Stromal cell of bone marrow (primary cell): ENCODE data around the gene GPR158.

ENCODE experiments used
- DNase-seq: peaks from one replicate; pipeline ENCODE4 v3.0.0-alpha.2; 2012; ENCODE audit warnings: low read depth

The GPR158 gene

DNA sequence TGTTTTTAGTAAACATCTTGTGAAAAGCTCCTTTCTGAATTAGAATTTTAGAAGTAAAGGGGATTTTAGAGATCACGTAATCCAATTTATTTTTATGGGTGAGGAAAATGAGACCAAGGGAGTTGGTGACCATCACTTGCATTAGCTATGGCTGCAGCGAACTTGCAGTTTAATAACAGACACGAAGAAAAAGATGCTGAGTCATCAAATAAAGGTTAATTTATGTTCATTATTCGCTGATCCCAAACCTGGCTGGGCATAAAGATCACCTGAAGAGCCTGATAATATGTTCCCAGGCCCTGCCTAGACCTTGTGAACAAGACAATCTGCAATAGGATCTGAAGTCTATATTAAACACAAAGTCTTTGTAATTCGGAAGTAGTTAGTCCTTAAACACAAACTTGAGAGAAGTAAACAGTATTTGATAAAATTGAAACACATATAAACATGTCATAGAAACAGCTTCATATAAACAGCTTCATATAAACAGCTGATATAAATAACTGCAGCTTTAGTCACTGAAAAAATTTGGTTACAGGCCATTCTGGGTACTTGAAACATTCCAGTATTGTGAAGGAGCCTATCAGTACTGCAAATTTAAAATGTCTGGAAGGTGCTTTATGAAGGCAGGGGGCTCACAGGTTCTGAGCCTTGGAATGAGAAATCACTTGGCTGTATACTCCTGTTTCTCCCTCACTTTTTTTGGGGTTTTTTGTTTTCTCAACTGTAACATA, 16.5 kb downstream of the GPR158 start:
- DNase-seq: no peak

DNA sequence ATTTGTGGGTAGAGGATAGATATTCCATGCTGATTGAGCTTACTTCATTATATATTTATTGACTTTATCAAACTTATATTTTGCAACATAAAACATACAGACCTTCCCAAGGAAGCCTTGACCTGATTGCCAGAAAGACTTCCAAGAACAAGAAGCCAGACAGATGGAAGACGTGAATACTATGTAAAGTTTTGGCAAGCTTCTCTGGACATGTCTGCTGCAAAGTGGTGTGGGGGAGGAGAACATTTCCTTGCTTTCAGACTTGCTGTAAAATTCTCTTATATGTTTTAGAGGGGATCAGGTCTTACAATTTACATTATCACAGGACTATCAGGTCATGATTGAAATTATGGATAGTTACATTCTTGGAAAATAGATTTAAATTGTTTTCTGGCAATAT, 23.4 kb downstream of the GPR158 start:
- DNase-seq: no peak

DNA sequence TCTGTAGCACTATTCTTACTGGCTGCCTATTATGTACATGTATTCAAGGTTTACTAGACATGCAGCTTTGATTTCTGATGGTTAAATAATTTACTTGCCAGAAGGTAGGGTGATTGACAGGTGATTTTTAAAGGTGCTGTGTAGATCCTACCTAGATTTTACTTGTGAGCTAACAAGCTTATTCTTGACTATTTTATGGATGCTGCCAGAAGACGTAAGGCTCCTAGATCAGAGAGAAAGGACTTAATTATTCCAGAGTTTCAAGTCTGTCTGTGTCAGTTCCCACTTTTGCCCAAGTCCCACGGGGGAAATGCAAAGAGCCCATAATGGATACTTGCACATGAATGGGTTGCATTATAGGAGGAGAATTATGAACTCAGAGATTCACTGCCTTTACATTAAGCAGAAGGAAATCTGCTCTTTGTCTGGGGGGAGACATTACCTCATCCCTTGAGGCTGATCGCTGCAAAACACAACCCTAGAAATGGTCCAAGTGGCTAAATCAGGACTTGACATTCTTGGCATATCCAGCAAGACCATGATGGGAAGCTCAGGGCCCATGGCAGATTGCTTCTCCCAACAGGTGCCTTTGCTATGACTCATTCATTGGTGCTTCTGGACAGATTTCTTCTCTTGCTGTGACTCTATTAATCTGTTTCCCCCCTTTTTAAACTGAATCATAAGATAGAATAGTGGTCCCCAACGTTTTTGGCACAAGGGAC, 32.1 kb downstream of the GPR158 start:
- no peak for DNase-seq

DNA sequence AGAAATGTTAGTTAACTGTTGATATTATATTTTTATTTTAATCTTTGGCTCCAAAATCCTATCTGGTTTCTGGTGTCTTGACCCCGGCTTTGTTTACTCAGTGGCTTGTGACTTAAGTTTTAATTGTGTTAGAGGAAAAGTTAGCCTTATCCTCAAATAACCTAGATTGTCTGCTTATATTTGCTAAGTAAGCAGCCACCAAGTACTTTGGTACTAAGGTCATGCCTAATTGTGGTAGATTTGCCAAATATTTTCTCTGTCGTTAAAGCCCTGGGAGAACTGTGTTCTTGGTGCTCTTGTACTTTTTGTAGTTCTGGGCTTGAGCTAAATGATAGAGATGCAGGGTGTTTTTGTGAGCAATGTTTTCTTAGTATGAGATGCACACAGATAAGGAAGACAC, 34.8 kb downstream of the GPR158 start:
- DNase-seq: no peak

DNA sequence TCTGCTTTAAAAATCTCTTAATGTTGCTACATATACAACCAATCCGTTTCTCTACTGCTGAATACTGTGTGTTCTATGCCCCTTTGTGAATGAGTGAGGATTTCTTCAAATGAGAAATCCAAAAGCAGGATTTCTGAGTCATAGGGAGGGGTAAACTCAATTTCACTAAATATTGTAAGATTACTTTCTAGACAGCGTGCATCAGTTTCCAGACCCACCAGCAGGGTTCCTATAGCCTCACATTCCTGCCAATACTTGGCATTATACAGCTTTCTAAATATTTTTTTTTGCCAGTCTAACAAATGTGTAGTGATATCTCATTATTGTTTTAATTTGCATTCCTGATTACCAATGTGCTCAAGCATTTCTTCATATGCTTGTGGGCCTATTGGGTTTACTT, 35.5 kb downstream of the GPR158 start:
- no peak for DNase-seq

DNA sequence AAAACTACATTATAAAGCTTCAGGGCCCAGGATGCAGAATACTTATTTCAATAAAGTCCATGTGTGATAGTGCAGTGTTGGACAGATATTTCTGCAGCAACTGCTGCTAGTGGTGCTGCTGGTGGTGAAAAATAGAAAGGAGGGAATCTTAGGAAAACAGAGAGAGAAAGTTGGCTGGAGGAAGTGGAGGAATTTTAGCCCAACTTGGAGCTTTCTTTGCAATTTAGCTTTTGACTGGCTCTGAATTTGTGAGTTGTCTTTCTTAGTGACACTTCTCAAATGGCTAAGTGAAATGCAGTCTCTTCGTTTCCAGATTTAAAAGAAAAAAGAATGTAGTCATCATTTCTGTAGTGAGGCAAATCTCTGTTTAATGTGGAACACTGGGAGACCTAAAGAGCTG, 45.4 kb downstream of the GPR158 start:
- no peak for DNase-seq

DNA sequence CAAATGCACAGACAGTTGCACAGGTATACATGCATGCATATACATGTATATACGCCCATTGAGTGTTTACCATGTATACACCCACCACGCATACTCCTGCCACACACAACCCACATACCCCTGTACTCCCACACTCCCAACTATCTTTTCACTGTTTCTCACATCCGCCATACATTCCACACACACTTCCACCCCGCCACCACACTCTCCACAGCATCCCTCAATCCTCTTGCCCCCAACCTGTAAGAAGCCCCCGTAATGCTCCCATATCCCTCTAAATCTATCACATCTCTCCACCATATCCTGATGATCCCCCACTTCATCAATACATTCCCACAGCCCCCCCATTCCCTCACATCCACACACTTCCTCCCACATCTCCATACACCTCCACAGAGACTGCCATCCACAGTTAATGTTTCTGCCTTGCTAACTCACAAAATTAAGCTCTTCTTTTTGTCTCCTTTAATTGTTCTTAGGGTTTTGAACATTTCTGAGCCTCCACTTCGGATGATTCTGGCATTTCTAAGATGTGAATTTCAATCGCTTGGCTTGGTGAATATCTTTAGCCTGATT, 47.4 kb downstream of the GPR158 start:
- DNase-seq: no peak

DNA sequence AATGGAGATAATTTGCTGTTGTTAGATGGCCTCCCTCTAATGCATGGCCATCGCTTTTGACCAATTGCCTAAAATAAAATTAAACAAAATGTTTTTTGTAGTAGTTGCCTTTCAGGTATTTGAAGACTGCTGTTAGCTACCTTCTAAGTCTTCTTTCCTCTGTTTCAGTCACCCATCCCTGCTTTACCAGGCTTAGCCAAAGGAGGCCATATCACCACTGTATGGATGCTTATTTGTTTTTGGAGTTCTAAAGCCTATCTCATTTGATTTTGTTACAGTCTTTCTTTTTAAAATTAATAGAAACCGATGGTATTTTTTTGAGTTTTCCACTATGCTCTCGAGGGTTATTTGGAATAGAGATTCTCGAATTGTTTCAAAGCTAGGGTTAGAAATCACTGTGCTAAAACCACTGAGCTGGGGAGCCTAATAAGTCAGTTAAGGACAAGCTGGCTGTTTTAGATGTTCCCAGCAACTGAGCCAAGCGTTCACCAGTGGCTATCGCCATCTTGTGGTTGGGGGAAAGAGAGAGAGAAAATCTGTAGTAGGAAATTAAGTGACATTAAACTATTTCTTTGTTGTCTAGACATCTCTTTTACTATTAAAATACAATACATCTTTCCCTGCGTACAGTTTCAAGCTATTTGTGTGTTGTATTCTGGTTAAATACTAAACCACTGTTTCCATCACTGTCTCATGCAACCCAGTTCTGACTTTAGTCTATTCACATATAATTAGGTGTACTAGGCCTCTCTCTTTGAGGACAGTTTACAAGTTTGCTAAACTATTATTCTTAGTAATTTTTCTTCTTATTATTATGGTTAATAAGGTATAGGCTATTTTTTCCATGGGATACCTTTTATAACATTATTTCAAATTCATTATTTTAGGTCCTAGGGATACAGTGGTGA, 52.2 kb downstream of the GPR158 start:
- DNase-seq: peak; percentile 48

DNA sequence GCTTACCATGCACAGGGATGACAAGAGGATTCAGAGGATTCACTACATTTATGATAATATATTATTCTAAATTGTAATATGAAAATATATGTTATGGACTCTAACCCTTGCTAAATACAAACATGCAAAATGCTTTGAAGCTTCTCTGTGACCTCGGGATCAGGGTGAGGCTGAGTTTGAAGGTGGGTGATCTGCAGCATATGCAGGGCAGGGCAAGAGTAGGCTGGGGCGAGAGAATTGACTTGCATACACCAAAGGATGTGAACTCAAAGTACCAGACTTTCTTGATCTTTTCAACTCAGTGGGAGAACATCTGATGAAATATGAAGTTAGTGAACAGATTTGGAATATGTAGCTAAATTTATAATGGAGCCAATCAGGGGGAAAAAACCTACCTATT, 57.0 kb downstream of the GPR158 start:
- DNase-seq: no peak

DNA sequence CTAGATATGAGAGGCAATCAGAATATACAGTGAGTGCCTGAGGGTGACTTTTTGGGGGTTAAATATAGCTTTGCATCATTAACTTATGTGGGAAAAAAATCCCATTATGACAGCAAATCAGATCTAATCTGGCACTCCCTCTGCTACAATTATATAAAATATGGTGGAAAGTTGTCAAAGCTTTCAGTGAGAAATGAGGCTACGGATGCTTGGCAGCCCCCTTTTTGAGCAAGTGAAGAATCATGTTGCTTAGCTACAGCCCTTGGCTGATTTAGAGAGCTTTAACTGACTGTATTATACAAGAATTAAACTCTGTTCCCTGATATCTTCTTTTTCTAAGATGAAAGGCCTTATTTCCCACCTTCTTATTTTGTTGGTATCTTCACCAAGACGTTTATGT, 57.4 kb downstream of the GPR158 start:
- DNase-seq: no peak

DNA sequence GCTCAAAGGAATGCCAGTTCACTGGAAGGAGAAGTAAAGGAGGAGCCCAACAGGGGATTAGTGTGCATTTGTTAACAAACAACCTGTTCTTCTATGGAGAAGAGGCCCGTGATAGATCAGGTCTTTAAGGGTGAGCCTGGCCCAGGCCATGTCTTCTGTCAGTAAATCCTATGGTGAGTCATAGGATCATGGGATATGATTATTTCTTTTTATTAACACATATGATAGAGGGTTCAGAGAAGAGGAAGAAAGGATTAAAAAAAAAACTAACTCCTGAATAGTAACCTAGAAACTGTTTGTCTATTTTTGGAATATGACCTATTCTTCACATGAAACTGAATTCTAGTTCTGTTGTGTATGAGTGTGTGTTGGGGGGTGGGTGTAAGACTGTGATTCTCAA, 70.4 kb downstream of the GPR158 start:
- no peak for DNase-seq

DNA sequence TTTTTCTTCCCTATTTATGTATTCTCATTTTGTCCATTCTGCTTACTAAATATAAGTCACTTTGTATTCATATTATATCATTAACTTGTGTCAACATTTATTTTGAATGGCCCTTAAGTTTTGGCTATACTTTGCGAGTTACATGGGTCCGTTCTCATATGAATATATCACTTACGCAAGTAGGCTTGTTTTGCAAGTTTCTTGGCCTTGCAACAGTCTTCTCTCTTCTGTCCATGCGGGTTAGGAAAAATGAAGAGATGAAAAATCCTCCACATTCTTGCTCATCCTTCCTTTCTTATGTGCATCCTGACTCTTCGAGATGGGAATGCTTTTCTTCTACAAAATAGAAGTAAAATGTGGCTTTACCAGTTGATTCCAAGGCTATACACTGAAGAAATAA, 82.8 kb downstream of the GPR158 start:
- DNase-seq: no peak

DNA sequence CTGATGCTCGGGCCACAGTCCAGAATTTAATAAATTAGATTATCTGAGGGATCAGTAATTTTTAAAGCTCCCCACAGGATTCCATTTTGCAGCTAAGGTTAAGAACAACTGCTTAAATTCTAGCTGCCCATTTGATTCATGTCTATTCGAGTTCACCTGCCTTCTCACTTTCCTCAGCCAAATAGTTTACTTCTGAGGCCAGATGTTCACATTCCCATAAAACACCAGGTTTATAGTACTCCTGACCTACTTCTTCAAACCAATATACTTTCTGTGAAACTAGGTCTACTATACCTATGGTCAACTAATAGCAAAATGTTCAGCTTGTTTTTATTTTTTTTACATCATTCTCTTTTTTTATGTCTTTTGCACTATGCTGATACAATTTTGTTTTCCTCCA, 86.3 kb downstream of the GPR158 start:
- DNase-seq: no peak

DNA sequence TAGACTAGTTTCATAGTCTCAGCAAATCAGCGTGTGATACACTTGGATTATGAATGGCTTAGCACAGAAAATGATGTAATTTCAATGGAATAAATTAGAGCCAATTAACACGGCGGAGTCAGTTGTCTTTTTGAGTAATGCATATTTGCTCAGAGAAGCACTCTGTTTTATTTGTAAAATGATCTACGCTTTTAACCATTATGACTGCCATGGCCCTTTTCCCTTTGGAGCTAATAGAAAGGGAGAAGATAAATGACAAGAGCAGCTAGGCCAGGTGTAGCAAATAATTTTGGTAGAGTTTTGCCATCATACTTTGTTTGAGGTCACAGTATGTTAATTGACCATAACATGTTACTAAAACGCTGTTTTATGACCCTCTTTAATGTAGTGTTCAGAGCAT, 86.8 kb downstream of the GPR158 start:
- DNase-seq: no peak

DNA sequence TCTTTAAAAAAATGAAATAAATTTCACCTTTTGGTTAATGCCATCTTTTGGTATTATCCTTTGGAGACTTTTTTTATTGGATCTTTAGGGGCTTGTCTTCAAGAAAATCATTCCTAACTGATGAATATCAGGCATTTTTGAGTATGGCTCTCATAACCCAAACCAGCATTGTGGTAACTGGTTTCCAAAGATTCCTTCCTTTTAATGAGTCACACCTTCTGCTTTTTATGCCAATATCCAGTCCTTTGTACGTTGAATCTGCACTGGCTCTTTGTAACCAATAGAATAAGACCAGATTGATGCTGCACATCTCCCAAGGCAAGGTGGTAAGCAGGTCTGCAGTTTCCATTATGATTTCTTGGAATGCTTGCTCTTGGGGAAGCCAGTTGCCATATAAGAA, 89.1 kb downstream of the GPR158 start:
- DNase-seq: no peak

DNA sequence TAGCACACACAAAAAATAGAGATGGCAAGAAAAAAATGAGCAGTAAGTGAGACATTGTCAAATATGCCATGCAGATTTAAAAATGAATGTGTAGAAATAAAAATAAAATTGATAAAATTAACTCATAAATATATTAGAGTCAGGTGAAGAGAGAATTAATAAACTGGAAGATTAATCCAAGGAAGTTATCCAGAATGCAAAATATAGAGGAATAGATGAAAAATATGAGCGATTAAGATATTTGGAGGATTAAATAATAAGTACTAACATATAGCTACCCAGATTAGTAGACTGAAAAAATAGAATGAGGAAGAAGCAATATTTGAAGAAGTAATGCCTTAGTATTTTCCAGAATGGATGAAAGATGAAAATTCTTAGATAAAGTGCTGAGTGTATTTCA, 103.4 kb downstream of the GPR158 start:
- DNase-seq: no peak

DNA sequence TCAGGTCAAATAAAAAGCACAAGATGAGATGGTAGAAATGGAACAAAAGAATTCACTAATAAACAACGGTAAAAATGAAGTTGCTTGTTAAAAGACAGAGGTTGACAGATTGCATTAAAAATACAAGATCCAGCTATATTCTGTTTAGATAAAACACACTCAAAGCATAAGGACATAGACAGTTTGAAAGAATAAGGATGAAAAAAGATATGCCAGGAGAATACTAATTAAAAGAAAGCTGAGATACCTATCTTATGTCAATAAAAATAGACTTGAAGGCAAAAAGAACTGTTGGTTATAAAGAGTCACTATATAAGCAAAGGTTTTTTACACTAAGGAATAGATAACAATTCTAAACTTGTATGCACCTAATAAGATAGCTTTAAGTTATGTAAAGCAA, 105.3 kb downstream of the GPR158 start:
- DNase-seq: no peak

DNA sequence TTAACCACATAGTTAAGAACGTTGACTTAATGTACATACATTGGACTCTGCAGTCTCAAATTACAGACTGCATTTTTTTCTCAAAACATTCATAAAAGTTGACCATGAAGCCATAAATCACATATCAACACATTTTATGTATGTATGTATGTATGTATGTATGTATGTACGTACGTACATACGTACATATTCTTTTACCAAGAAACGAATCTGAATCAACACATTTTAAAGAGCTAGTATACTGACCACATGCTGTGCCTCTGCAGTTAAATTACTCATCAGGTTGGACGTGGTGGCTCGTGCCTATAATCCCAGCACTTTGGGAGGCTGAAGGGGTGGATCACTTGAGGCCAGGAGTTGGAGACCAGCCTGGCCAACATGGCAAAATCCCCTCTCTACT, 105.8 kb downstream of the GPR158 start:
- no peak for DNase-seq

DNA sequence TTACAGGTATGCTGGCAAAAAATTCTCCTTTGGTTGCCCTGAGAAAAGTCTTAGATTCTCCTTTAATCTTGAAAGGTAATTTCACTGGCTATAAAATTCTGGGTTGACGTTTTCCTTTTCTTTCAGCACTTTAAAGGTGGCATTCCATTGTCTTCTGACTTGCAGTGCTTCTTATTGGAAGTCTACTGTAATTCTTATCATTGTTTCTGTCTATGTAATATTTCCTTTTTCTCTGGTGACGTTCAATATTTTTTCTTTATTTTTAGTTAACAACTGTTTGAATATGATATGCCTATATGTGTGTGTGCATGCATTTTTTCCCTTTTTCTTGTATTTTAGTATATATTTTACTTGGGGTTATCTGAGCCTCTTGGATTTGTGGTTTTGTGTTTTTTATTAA, 111.0 kb downstream of the GPR158 start:
- no peak for DNase-seq

DNA sequence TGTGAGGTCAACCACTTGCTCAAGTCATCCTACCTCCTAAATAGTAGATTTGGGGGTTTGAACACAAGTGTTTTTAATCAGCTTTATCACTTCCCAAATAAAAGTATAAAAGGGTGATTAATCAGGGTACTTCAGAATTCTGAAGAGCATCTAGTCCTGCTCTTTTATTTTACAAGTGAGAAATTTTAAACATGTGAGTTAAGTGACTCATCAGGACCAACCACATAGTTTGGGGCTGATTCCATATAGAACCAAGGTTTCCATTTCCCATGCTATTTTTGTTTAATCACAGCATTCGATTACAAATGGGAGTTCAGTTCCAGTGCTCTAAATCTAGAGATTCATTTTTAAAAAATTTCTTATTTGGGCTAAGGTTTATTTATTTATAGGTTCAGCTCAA, 113.4 kb downstream of the GPR158 start:
- no peak for DNase-seq

DNA sequence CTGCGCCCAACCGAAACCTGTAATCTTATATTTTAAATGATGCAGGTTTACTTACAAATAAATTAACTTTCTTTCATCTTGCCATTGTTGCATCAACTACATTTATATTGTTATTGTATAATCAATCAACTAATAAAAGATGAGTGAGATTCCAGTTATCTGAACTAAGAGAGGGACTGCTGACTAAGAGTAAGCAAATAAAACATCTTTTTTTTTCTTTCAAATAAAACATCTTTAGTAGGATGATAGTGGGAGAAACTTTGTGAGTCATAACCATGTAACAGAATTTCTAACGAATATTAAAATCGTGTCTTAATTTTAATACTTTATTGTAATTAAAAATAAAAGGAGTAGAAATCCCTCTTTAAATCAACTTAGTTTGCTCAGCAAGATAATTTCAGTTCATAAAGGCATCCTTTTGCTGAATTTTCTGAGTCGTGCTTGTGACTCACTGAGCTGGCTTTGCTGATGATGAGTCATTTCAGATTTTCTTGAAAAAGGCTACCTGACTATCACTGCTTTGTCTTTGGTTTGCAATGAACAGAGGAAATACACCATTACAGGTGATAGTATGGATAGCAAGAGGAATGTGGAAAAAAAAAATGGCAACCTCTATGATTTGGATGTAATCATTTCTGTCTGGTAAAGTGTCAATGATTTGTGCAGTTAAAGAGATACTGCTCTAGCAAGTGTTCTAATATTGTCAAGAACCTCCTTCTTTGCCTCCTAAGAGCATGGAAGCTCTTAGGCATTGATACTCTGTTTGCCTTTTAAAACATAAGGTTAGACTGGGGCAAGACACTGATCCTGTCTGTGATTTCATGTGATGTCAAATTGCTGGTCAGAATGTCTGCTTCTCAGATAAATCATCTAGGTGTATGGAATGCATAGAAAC, 119.5 kb downstream of the GPR158 start:
- peak; percentile 4 for DNase-seq

DNA sequence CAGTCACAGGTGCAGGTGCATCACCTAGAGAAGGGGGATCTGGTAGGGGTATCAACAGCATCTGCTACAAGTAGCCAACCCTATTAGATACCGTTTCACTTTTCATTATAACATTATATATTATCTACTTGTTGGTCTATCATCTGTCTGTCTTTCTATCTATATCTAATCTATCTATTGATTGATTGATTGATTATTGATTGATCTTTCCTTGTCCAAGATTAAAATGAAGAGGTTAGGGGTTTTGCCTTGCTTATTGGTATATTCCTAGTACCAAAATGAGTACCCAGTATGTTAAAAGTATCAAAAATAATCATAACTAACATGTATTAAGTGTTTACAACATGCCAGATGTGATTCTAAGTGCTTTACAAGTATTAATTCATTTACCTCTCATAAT, 121.5 kb downstream of the GPR158 start:
- no peak for DNase-seq
